ENCODE measurements around the gene TFR2.

DNA sequence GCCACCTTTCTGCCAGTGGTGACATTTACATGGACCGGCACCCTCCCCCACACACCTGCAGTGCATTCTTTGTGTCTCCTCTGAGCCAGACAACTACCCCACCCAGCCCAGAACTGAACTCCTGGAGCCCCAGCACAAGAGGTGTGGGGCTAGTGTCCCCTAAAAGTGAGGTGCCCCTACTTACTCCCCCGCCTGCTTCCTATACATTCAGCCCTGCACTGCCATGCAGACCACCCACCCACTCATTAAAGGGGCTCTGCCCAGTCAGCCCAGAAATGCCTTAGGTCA lies 69.6 kb downstream of the TFR2 start:
- TF ChIP-seq, protein P1, sequence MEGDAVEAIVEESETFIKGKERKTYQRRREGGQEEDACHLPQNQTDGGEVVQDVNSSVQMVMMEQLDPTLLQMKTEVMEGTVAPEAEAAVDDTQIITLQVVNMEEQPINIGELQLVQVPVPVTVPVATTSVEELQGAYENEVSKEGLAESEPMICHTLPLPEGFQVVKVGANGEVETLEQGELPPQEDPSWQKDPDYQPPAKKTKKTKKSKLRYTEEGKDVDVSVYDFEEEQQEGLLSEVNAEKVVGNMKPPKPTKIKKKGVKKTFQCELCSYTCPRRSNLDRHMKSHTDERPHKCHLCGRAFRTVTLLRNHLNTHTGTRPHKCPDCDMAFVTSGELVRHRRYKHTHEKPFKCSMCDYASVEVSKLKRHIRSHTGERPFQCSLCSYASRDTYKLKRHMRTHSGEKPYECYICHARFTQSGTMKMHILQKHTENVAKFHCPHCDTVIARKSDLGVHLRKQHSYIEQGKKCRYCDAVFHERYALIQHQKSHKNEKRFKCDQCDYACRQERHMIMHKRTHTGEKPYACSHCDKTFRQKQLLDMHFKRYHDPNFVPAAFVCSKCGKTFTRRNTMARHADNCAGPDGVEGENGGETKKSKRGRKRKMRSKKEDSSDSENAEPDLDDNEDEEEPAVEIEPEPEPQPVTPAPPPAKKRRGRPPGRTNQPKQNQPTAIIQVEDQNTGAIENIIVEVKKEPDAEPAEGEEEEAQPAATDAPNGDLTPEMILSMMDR (IDR thresholded peaks at IDR 0.05), result no peak
- TF ChIP-seq ZFX (IDR thresholded peaks at IDR 0.05; ENCODE audit: borderline replicate concordance), result no peak

Data from 22Rv1 (cell line).